ENCODE results near the gene FGF1. TPM values are rescaled to one million over a fixed set of nuclear protein-coding genes. Genes with fewer than 3 reads are reported as not detected.
A peak's percentile ranks its signal among the peaks of the same experiment; 100 is the strongest.

Gene FGF1
- total RNA-seq (2021; ENCODE audit: unreplicated experiment), result not detected
- 0.21 TPM for polyA plus RNA-seq (2012; ENCODE audit: insufficient read length)
- percentile 9 among the genes with signal in this experiment for Bru-seq, nascent RNA
- BruChase-seq, experiment 1, labeled RNA remaining after a 2-hour chase, result percentile 4 among the genes with signal in this experiment
- percentile 9 among the genes with signal in this experiment for BruChase-seq, experiment 2, labeled RNA remaining after a 6-hour chase
- long read RNA-seq, result 0 reads

GRCh38 chr5:142685418-142686209, at the start of gene FGF1:
Gene FGF1 (minus strand): TSS chr5:142686090. CDS start chr5:142614127, 71,963 bp downstream.
- Histone ChIP-seq H3K4me3 (ENCODE audit: low read depth in 2 of 2, low read length in 2 of 2) (no peak within 1 kb of the TSS), H3K36me3 (ENCODE audit: control insufficient read depth, insufficient read depth, low read length) (no peaks in the 10 kb centered on the region), H3K9me3 (ENCODE audit: control insufficient read depth, insufficient read depth, low read depth, low read length) (no peaks in the 10 kb centered on the region), H3K27me3 (ENCODE audit: control insufficient read depth, insufficient read depth, low read length) (no peaks in the 10 kb centered on the region), H3K27ac (ENCODE audit: low read length) (no peak within 1 kb of the TSS), H3K4me1 (ENCODE audit: control insufficient read depth, insufficient read depth, low read length) (peaks cover 6% of the 10 kb centered on the region)
- in situ Hi-C loops (cut with HindIII; ENCODE audit: low pct_unique_long_range_greater_than_20kb, low sequenced_read_pairs), result no loop called here
- POLR2A ChIA-PET, result no interaction called here
- BruUV-seq (replicated peaks), result no TSS peak
- TF ChIP-seq SIN3A (IDR thresholded peaks at IDR 0.05; ENCODE audit: borderline replicate concordance, insufficient read depth, low read depth, low read length) (no peak), TCF7L2 (IDR thresholded peaks at IDR 0.05; ENCODE audit: low read depth, low read length) (no peak), REST (IDR thresholded peaks at IDR 0.05; ENCODE audit: insufficient read depth in 1 of 2, low read depth in 2 of 2, low read length in 1 of 2) (no peak), POLR2AphosphoS5 (IDR thresholded peaks at IDR 0.05; ENCODE audit: low read depth, low read length) (no peak), CTCF (IDR thresholded peaks at IDR 0.05) (no peak)
- CTCF ChIA-PET, result interaction anchor here (1.0 kb wide), 1 partner anchor 28 kb away, joined by 6 read pairs; no protein-coding TSS in a partner anchor
- ATAC-seq (no peak; the same call in 1 of the 2 replicates), DNase-seq (ENCODE audit: low read depth, low spot score) (no peak)
- intact Hi-C loops (cut with micrococcal nuclease; ENCODE audit: unreplicated experiment), result no loop called here

GRCh38 chr5:142727735-142728047, 41.8 kb upstream of the FGF1 start:
- H3K36me3 ChIP-seq (ENCODE audit: control insufficient read depth, insufficient read depth, low read length), result no peaks in the 10 kb centered on the region
- H3K27me3 ChIP-seq (ENCODE audit: control insufficient read depth, insufficient read depth, low read length), result no peaks in the 10 kb centered on the region
- no TSS peak for BruUV-seq (replicated peaks)
- H3K9me3 ChIP-seq (ENCODE audit: control insufficient read depth, insufficient read depth, low read depth, low read length), result no peaks in the 10 kb centered on the region
- POLR2A ChIA-PET, result no interaction called here
- no peak overlapping the region for H3K4me3 ChIP-seq (ENCODE audit: low read depth in 2 of 2, low read length in 2 of 2)
- ATAC-seq (no peak), DNase-seq (ENCODE audit: low read depth, low spot score) (no peak)
- H3K4me1 ChIP-seq (ENCODE audit: control insufficient read depth, insufficient read depth, low read length), result no peaks in the 10 kb centered on the region
- no peak for TF ChIP-seq REST (IDR thresholded peaks at IDR 0.05; ENCODE audit: insufficient read depth in 1 of 2, low read depth in 2 of 2, low read length in 1 of 2)
- CTCF ChIA-PET, result no interaction called here
- H3K27ac ChIP-seq (ENCODE audit: low read length), result no peak overlapping the region
- in situ Hi-C loops (cut with HindIII; ENCODE audit: low pct_unique_long_range_greater_than_20kb, low sequenced_read_pairs), result no loop called here
- intact Hi-C loops (cut with micrococcal nuclease; ENCODE audit: unreplicated experiment), result no loop called here

Data from Panc1 (cell line).